Esophagus muscularis mucosa (tissue), 4 donors: Measurements from ENCODE around the gene PEPD. TPM values are rescaled to one million over a fixed set of nuclear protein-coding genes. Genes with fewer than 3 reads are reported as not detected.

Experiments
- DNase-seq: peaks from one replicate; pipeline ENCODE4 v3.0.0-alpha.2; 2017; ENCODE audit errors: extremely low spot score
- H3K27ac ChIP-seq, 4 donors: fragments of 200-600 bp; sonication (generic); replicated peaks in 1 of 4; 1 replicate in 3 of 4; 2 replicates in 1 of 4; pipeline ENCODE4 v1.5.1; 2016 to 2019; ENCODE audit warnings: mild to moderate bottlenecking in 1 of 4
- H3K27me3 ChIP-seq, 4 donors: fragments of 200-600 bp; sonication (generic); one replicate each; pipeline versions ENCODE4 v1.5.1 to v1.6.0; 2016 to 2019
- H3K36me3 ChIP-seq, 4 donors: fragments of 200-600 bp; sonication (generic); one replicate each; pipeline ENCODE4 v1.5.1; 2016 to 2019
- H3K4me1 ChIP-seq, 4 donors: fragments of 200-600 bp; sonication (generic); one replicate each; pipeline ENCODE4 v1.5.1; 2016 to 2019
- H3K4me3 ChIP-seq, 4 donors: fragments of 200-600 bp; sonication (generic); 1 replicate in 2 of 4; 2 replicates in 2 of 4; pipeline ENCODE4 v1.5.1; 2016 to 2019; ENCODE audit warnings: mild to moderate bottlenecking in 4 of 4, moderate library complexity in 1 of 4
- H3K9me3 ChIP-seq, 4 donors: fragments of 200-600 bp; sonication (generic); 1 replicate in 3 of 4; 2 replicates in 1 of 4; pipeline ENCODE4 v1.5.1; 2016 to 2019
- CTCF ChIP-seq, 3 experiments: fragments of 200-600 bp in 2 of 3; fragments of 450-650 bp in 1 of 3; sonication (generic) in 2 of 3; IDR thresholded peaks; one replicate each; pipeline ENCODE4 v1.5.1; 2017 to 2019; ENCODE audit warnings: antibody characterized with exemption in 3 of 3, mild to moderate bottlenecking in 2 of 3, moderate library complexity in 1 of 3
- EP300 ChIP-seq: sonication (generic); formaldehyde crosslinking; IDR thresholded peaks from one replicate; pipeline ENCODE4 v1.6.1; 2017; ENCODE audit warnings: antibody characterized with exemption
- POLR2A ChIP-seq: fragments of 450-650 bp; IDR thresholded peaks from one replicate; pipeline ENCODE4 v1.6.1; 2017; ENCODE audit warnings: antibody characterized with exemption, moderate library complexity, mild to moderate bottlenecking, low read depth
- POLR2AphosphoS5 ChIP-seq, 2 donors: sonication (generic); formaldehyde crosslinking; IDR thresholded peaks; one replicate each; pipeline ENCODE4 v1.6.1; 2017; ENCODE audit warnings: antibody characterized with exemption in 2 of 2
- WGBS: methylation state at CpG from one replicate; pipeline ENCODE4 v1.1.5; 2018; 5-methylcytosine and 5-hydroxymethylcytosine counted together
- intact Hi-C: fragments of 100-400 bp; cut with DNase I; formaldehyde crosslinking; loops from one replicate; pipeline ENCODE4 v1.15.1; 2023
- total RNA-seq, 4 donors: library from RNA; depleted of rRNA; stranded (reverse); fragments of >200 nt; gene quantifications; one replicate each; pipeline versions ENCODE4 v1.1.0 to v1.2.1, GENCODE V29; 2016

Gene PEPD
- total RNA-seq, 4 donors from 2014 or later, result 59.8 to 90.9 (median 73.0) TPM

- 67% methylated on average over 1 of the region's 2 CpGs for WGBS
- no peak for TF ChIP-seq POLR2A
- TF ChIP-seq EP300, result no peak
- TF ChIP-seq CTCF (IDR thresholded peaks at IDR 0.05), result no peak
- TF ChIP-seq POLR2AphosphoS5 (IDR thresholded peaks at IDR 0.05), result no peak
Observed at GRCh38 chr19:33527125-33527524, 5.5 kb upstream of the PEPD start.

GRCh38 chr19:33524024-33524664 lies 2.6 kb upstream of the PEPD start:
- no peak for DNase-seq
- intact Hi-C loops, result no loop called here
- no peaks in the 10 kb centered on the region for H3K9me3 ChIP-seq
- peaks cover 0 to 25% (median 0%) of the 10 kb centered on the region in 4 donors for H3K27me3 ChIP-seq
- H3K4me3 ChIP-seq, result no peak overlapping the region
- 60% methylated on average over 5 of the region's 17 CpGs for WGBS
- no peak overlapping the region for H3K27ac ChIP-seq
- peaks cover 14 to 38% (median 24%) of the 10 kb centered on the region in 4 donors for H3K4me1 ChIP-seq
- TF ChIP-seq POLR2AphosphoS5 (IDR thresholded peaks at IDR 0.05) (no peak), EP300 (no peak), CTCF (IDR thresholded peaks at IDR 0.05) (no peak), POLR2A (no peak)
- H3K36me3 ChIP-seq, result no peaks in the 10 kb centered on the region

More at GRCh38 chr19:33527125-33527524, 5.5 kb upstream of the PEPD start:
- no peaks in the 10 kb centered on the region for H3K9me3 ChIP-seq
- H3K36me3 ChIP-seq, result no peaks in the 10 kb centered on the region
- intact Hi-C loops, result no loop called here
- H3K27me3 ChIP-seq, result peaks cover 0 to 49% (median 0%) of the 10 kb centered on the region in 4 donors
- H3K4me3 ChIP-seq, result no peak overlapping the region
- DNase-seq, result no peak
- peaks cover 6 to 12% (median 6%) of the 10 kb centered on the region in 4 donors for H3K4me1 ChIP-seq
- no peak overlapping the region for H3K27ac ChIP-seq

DNA sequence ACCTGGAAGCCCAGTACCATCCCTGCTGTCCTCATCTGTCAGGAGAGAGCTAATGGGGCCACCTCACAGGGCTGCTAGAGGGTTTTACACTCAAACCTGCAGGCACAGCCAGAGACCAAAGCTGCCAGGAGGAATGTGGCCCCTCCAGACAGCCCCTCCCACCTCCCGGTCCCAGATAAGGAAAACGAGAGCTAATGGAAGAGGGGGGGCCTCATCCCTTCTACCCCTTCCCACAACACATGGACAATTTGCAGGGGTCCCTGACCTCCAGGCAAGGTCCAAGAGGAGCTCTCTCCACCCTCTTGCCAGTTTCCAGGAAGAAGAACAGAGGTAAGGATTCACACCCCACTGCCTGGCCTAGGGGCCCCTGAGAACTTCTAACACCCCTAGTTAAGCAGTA lies 1.6 kb upstream of the PEPD start:
- intact Hi-C loops, result no loop called here
- no peaks in the 10 kb centered on the region for H3K9me3 ChIP-seq
- 58% methylated on average over 2 of the region's 2 CpGs for WGBS
- TF ChIP-seq EP300, result no peak
- no peak for TF ChIP-seq POLR2A
- no peak for TF ChIP-seq POLR2AphosphoS5 (IDR thresholded peaks at IDR 0.05)
- no peak for TF ChIP-seq CTCF (IDR thresholded peaks at IDR 0.05)
- H3K27ac ChIP-seq, result no peak overlapping the region
- peaks cover 0 to 15% (median 0%) of the 10 kb centered on the region in 4 donors for H3K27me3 ChIP-seq
- DNase-seq, result no peak
- H3K36me3 ChIP-seq, result peaks cover 0 to 3% (median 0%) of the 10 kb centered on the region in 4 donors
- peaks cover 14 to 41% (median 24%) of the 10 kb centered on the region in 4 donors for H3K4me1 ChIP-seq
- H3K4me3 ChIP-seq, result no peak overlapping the region

DNA sequence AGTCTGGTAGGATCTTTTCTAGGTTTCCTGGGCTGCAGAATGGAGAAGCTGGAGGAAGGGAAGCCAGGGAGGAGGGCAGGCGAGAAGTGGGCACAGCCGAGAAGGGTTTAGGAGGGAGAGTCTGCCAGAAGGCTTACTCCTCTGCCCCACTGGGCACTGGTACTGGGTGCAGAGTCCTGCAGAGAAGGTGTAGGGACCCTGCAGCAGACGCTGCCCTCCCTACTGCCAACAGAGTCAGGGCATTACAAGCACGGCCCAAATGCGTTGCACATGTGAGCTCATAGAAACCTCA lies 726 bp upstream of the PEPD start:
- H3K27ac ChIP-seq, result peak overlapping the region; percentile 71 to 80 (median 77)

More for the DNA sequence above, 726 bp upstream of the PEPD start:
- Histone ChIP-seq H3K4me3 (peak overlapping the region; percentile 96 to 98 (median 98)), H3K27me3 (peaks cover 0 to 7% (median 0%) of the 10 kb centered on the region in 4 donors), H3K9me3 (no peaks in the 10 kb centered on the region), H3K36me3 (peaks cover 0 to 4% (median 0%) of the 10 kb centered on the region in 4 donors), H3K4me1 (peaks cover 14 to 41% (median 24%) of the 10 kb centered on the region in 4 donors)
- 80% methylated on average over 5 of the region's 5 CpGs for WGBS
- intact Hi-C loops, result no loop called here
- no peak for TF ChIP-seq EP300
- TF ChIP-seq POLR2AphosphoS5 (IDR thresholded peaks at IDR 0.05), result no peak
- no peak for TF ChIP-seq CTCF (IDR thresholded peaks at IDR 0.05)
- no peak for TF ChIP-seq POLR2A
- no peak for DNase-seq
